Natural killer cell (primary cell): Measurements from ENCODE around the gene ANOS1. TPM values are rescaled to one million over a fixed set of nuclear protein-coding genes. Genes with fewer than 3 reads are reported as not detected.
"Not testable (repeated sequence)": the region's sequence is repeated elsewhere in the genome, so short reads cannot be mapped to it uniquely, and the experiment has no call there.

Experiments
- ATAC-seq, 3 donors: fragments of 150-1000 bp in 2 of 3; fragments of 200-7000 bp in 1 of 3; cut with Tn5 transposase; 1 replicate in 1 of 3; 2 replicates in 2 of 3; pipeline ENCODE4 v1.10.0; 2021; ENCODE audit warnings: mild to moderate bottlenecking in 2 of 3, moderate library complexity in 2 of 3
- DNase-seq, 2 donors: peaks; one replicate each; pipeline versions ENCODE4 v3.0.0 to v3.0.0-alpha.2; 2013 to 2021; ENCODE audit warnings: mixed read lengths in 1 of 2
- H3K27ac ChIP-seq: one replicate; pipeline ENCODE4 v1.5.1; 2013; ENCODE audit warnings: mild to moderate bottlenecking, low read length
- H3K27me3 ChIP-seq: one replicate; pipeline ENCODE4 v1.6.1; 2013; ENCODE audit warnings: low read length; ENCODE audit not compliant: control insufficient read depth, insufficient read depth
- H3K36me3 ChIP-seq: one replicate; pipeline ENCODE4 v1.6.1; 2013; ENCODE audit warnings: low read length; ENCODE audit not compliant: control insufficient read depth, insufficient read depth
- H3K4me1 ChIP-seq: one replicate; pipeline ENCODE4 v1.6.1; 2013; ENCODE audit warnings: low read length; ENCODE audit not compliant: control insufficient read depth, insufficient read depth
- H3K4me3 ChIP-seq: one replicate; pipeline ENCODE4 v1.5.1; 2013; ENCODE audit warnings: low read length
- H3K9me3 ChIP-seq: one replicate; pipeline ENCODE4 v1.6.1; 2013; ENCODE audit warnings: low read length; ENCODE audit not compliant: control insufficient read depth, insufficient read depth
- H3K27ac Mint-ChIP-seq, 2 donors: one replicate each; pipeline ENCODE4 v1.8.0; 2022; ENCODE audit warnings: mild to moderate bottlenecking in 2 of 2, mixed read lengths in 2 of 2, moderate library complexity in 1 of 2
- H3K27me3 Mint-ChIP-seq, 2 donors: one replicate each; pipeline ENCODE4 v1.8.0; 2022; ENCODE audit warnings: low read depth in 2 of 2, mixed read lengths in 2 of 2
- H3K36me3 Mint-ChIP-seq: one replicate; pipeline ENCODE4 v1.8.0; 2022; ENCODE audit warnings: mixed read lengths
- H3K4me1 Mint-ChIP-seq, 2 donors: one replicate each; pipeline ENCODE4 v1.8.0; 2022; ENCODE audit warnings: mixed read lengths in 2 of 2
- H3K4me3 Mint-ChIP-seq: one replicate; pipeline ENCODE4 v1.8.0; 2022; ENCODE audit warnings: mild to moderate bottlenecking, moderate library complexity, mixed read lengths
- H3K9me3 Mint-ChIP-seq, 2 donors: one replicate each; pipeline ENCODE4 v1.8.0; 2022; ENCODE audit warnings: mixed read lengths in 2 of 2
- WGBS: methylation state at CpG from one replicate; pipeline ENCODE4 v1.1.7; 2013; ENCODE audit warnings: missing lambda C conversion rate; ENCODE audit not compliant: insufficient coverage; 5-methylcytosine and 5-hydroxymethylcytosine counted together
- intact Hi-C: fragments of 100-400 bp; cut with micrococcal nuclease; formaldehyde crosslinking; loops from one replicate; pipeline ENCODE4 v1.14.2; 2022
- total RNA-seq, 4 donors: library from RNA; stranded (reverse); fragments of 120-200 nt in 1 of 4; gene quantifications; one replicate each; pipeline versions ENCODE4 v1.2.3 to v1.2.4, GENCODE V29; 2013 to 2022
- TF ChIP-seq, protein P1 (sequence below): fragments of 200-600 bp; IDR thresholded peaks from one replicate; pipeline ENCODE4 v1.8.0; 2022; ENCODE audit warnings: antibody characterized with exemption

ANOS1 gene, protein sequence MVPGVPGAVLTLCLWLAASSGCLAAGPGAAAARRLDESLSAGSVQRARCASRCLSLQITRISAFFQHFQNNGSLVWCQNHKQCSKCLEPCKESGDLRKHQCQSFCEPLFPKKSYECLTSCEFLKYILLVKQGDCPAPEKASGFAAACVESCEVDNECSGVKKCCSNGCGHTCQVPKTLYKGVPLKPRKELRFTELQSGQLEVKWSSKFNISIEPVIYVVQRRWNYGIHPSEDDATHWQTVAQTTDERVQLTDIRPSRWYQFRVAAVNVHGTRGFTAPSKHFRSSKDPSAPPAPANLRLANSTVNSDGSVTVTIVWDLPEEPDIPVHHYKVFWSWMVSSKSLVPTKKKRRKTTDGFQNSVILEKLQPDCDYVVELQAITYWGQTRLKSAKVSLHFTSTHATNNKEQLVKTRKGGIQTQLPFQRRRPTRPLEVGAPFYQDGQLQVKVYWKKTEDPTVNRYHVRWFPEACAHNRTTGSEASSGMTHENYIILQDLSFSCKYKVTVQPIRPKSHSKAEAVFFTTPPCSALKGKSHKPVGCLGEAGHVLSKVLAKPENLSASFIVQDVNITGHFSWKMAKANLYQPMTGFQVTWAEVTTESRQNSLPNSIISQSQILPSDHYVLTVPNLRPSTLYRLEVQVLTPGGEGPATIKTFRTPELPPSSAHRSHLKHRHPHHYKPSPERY
- not detected for total RNA-seq
- total RNA-seq (2013), result 0.02 TPM

DNA sequence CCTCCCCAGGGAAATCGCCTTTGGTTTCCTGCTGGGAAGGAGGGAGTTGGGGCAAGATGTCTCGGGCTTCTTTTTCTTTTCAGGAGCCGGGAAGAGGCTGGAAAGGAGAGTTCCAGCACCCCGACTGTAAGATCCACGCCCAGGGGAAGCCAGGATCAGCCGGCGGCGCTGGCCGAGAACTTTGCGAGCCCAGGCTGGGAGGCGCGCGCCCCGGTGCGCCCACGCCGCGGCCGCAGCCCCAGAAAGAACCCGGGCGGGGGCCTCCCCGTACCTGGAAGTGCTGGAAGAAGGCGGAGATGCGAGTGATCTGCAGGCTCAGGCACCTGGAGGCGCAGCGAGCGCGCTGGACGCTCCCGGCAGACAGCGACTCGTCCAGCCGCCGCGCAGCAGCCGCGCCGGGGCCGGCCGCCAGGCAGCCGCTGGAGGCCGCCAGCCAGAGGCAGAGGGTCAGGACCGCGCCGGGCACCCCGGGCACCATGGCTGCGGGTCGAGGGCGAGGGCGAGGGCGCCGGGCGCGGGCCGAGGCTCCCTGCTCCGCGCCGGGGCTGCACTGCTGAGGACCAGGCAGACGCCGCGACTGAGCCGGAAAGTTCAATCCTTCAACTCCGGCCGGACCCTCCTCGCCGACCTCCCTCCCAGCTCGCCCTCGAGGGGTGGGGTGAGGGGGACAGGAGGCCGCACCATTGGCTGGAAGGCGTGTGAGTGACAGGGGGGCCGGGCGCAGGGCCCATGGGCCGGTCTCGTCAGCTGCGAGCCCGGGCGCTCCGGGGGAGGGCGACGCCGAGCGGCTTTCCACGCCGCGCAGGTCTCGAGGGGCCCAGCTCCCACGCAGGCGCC, at the start of gene ANOS1:
Gene ANOS1 (minus strand): TSS at position 579 of the 837 bp plus-strand sequence. CDS start 101 bp downstream, at position 478.
- H3K36me3 Mint-ChIP-seq, result no peaks in the 10 kb centered on the region
- no peak within 1 kb of the TSS for H3K4me3 Mint-ChIP-seq
- peaks cover 11 to 36% of the 10 kb centered on the region in 2 donors for H3K27me3 Mint-ChIP-seq
- intact Hi-C loops, result no loop called here
- Histone ChIP-seq H3K27me3 (no peaks in the 10 kb centered on the region), H3K27ac (no peak within 1 kb of the TSS), H3K4me3 (no peak within 1 kb of the TSS), H3K9me3 (no peaks in the 10 kb centered on the region), H3K36me3 (no peaks in the 10 kb centered on the region), H3K4me1 (no peaks in the 10 kb centered on the region)
- no peak within 1 kb of the TSS for H3K27ac Mint-ChIP-seq
- H3K4me1 Mint-ChIP-seq, result no peaks in the 10 kb centered on the region
- TF ChIP-seq, protein P1, sequence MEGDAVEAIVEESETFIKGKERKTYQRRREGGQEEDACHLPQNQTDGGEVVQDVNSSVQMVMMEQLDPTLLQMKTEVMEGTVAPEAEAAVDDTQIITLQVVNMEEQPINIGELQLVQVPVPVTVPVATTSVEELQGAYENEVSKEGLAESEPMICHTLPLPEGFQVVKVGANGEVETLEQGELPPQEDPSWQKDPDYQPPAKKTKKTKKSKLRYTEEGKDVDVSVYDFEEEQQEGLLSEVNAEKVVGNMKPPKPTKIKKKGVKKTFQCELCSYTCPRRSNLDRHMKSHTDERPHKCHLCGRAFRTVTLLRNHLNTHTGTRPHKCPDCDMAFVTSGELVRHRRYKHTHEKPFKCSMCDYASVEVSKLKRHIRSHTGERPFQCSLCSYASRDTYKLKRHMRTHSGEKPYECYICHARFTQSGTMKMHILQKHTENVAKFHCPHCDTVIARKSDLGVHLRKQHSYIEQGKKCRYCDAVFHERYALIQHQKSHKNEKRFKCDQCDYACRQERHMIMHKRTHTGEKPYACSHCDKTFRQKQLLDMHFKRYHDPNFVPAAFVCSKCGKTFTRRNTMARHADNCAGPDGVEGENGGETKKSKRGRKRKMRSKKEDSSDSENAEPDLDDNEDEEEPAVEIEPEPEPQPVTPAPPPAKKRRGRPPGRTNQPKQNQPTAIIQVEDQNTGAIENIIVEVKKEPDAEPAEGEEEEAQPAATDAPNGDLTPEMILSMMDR, result no peak
- no peaks in the 10 kb centered on the region for H3K9me3 Mint-ChIP-seq
- ATAC-seq (no peak), DNase-seq (no peak)
- WGBS, result 3% methylated on average over 82 of the region's 88 CpGs

DNA sequence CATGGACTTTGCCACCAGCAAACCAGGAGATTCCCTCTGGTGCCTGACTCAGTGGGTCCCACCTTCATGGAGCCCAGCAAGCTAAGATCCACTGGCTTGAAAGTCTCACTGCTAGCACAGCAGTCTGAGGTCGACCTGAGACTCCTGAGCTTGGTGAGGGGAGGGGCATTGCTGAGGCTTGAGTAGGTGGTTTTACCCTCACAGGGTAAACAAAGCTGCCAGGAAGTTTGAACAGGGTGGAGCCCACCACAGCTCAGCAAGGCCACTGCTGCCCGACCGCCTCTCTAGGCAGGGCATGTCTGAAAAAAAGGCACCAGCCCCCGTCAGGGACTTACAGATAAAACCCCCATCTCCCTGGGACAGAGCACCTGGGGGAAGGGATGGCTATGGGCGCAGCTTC, 41.2 kb upstream of the ANOS1 start:
- ATAC-seq, result peak in 2 of 3 donors; percentile 50 to 71
- peaks cover 4 to 13% of the 10 kb centered on the region in 2 donors for H3K9me3 Mint-ChIP-seq
- H3K27me3 Mint-ChIP-seq, result peaks cover 0 to 5% of the 10 kb centered on the region in 2 donors
- H3K4me3 Mint-ChIP-seq, result no peak overlapping the region
- Histone ChIP-seq H3K27ac (peak overlapping the region; percentile 37), H3K4me3 (no peak overlapping the region), H3K36me3 (no peaks in the 10 kb centered on the region), H3K9me3 (peaks cover 4% of the 10 kb centered on the region), H3K4me1 (peaks cover 14% of the 10 kb centered on the region), H3K27me3 (no peaks in the 10 kb centered on the region)
- H3K4me1 Mint-ChIP-seq, result peaks cover 9 to 17% of the 10 kb centered on the region in 2 donors
- TF ChIP-seq, protein P1, result no peak
- peaks cover 10% of the 10 kb centered on the region for H3K36me3 Mint-ChIP-seq
- peak in 1 of 2 donors; percentile 3 for DNase-seq
- H3K27ac Mint-ChIP-seq, result peak overlapping the region; percentile 65 to 73
- intact Hi-C loops, result no loop called here
- 10% methylated on average over 4 of the region's 5 CpGs for WGBS

DNA sequence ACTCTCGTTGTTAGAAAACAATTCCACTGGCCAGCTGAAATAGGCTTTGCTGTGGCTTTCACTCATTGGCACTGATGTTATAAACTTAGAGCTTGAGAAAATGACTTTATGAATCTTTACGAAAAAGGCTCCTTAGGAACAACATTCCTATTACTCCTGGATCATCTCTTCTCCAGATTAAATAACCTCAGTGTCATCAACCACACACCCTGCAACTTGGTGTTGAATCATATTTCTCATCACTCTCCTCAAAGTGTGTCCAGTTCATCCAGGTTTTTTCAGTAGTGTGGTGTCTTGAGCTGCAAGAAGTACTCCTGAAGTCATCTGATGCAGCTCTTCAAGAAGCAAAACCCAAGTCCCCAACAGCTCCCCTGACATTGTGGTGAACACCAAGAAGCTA, 28.1 kb upstream of the ANOS1 start:
- H3K4me1 Mint-ChIP-seq, result no peaks in the 10 kb centered on the region
- no peak for DNase-seq
- Histone ChIP-seq H3K27ac (no peak overlapping the region), H3K4me3 (no peak overlapping the region), H3K36me3 (no peaks in the 10 kb centered on the region), H3K4me1 (no peaks in the 10 kb centered on the region), H3K27me3 (no peaks in the 10 kb centered on the region), H3K9me3 (no peaks in the 10 kb centered on the region)
- peaks cover 8 to 39% of the 10 kb centered on the region in 2 donors for H3K27me3 Mint-ChIP-seq
- H3K36me3 Mint-ChIP-seq, result no peaks in the 10 kb centered on the region
- no peaks in the 10 kb centered on the region for H3K9me3 Mint-ChIP-seq
- WGBS, result 88% methylated on average over 1 of the region's 2 CpGs
- no peak overlapping the region for H3K27ac Mint-ChIP-seq
- TF ChIP-seq, protein P1, result no peak
- intact Hi-C loops, result no loop called here
- no peak overlapping the region for H3K4me3 Mint-ChIP-seq
- no peak for ATAC-seq

DNA sequence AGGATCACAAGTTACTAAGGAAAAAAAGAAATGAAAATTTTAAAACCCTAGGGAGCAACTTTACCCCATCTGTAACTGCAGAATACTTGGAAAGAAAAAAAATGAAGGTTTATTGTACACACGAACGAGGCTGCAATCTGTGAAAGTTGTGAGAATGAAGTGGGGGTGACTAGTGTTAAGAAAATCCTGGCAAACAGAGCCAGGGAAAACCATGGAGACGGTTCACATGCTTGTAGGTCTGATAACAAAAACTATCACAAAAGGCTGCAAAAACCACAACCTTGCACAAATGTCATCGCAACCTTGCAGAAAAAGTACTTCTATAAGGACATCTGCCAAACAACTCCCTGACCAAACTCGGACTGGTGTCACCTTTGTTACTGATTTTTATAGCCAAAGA, 26.8 kb upstream of the ANOS1 start:
- not testable (repeated sequence) for H3K27ac Mint-ChIP-seq, H3K36me3 Mint-ChIP-seq
- WGBS, result 67% methylated on average over 1 of the region's 5 CpGs

DNA sequence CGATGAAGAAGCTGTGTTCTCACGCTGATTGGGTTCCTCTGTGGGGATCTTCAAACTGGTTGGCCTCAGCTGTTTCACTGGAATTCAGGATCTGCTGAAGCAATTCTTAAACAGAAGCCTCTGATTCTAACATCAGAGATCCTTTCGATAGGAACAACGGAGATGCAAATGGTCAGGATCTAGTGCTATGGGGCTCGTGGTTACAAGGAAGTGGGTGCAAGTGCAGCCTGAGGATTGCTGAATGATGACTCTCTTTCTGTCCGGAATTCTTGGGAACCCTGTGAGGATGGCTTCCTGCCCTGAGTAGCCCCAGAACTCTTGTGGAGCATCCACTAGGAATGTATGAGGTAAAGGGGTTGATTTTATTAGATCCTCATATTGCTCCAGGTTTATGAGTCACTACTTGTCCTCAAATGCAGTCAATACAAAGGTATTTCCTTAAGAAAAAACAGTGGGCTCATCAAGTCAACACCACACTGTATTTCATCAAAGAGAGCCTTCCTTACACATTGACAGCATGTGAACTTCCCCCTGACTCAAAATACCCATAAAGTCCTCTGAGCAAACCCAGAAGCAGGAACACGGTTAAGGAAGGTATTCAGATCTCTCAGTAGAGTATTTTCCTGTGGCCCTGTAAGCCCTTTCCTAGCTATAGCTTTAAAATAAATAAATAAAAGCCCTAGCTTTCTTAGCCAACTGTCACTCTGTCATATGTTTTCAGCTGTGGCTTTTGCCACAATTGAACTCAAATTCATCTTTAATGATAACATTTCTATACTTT, 25.9 kb upstream of the ANOS1 start:
- not testable (repeated sequence) for H3K36me3 Mint-ChIP-seq, H3K36me3 ChIP-seq, H3K9me3 Mint-ChIP-seq, H3K4me1 Mint-ChIP-seq, H3K4me3 Mint-ChIP-seq, H3K4me1 ChIP-seq, ATAC-seq, H3K27ac Mint-ChIP-seq, H3K9me3 ChIP-seq, DNase-seq, H3K27me3 ChIP-seq, H3K27ac ChIP-seq, H3K4me3 ChIP-seq
- WGBS, result 92% methylated on average over 2 of the region's 7 CpGs
- intact Hi-C loops, result loop anchor here (10.0 kb wide), 1 partner anchor 1237 kb away; no protein-coding TSS in a partner anchor
- peaks cover 0 to 39% of the 10 kb centered on the region in 2 donors for H3K27me3 Mint-ChIP-seq

More for the DNA sequence above, 26.8 kb upstream of the ANOS1 start:
- H3K4me3 Mint-ChIP-seq, H3K9me3 ChIP-seq, DNase-seq, H3K4me1 Mint-ChIP-seq, H3K4me3 ChIP-seq, H3K4me1 ChIP-seq, H3K27ac ChIP-seq, H3K36me3 ChIP-seq, ATAC-seq, H3K27me3 ChIP-seq, H3K9me3 Mint-ChIP-seq: not testable (repeated sequence)
- intact Hi-C loops, result loop anchor here (10.0 kb wide), 1 partner anchor 1236 kb away; no protein-coding TSS in a partner anchor
- H3K27me3 Mint-ChIP-seq, result peaks cover 5 to 39% of the 10 kb centered on the region in 2 donors
